ENCODE results near the gene DMRTB1. TPM values are rescaled to one million over a fixed set of nuclear protein-coding genes. Genes with fewer than 3 reads are reported as not detected.

The DMRTB1 gene
- total RNA-seq, 1 donor from 2014 or later: not detected

DNA sequence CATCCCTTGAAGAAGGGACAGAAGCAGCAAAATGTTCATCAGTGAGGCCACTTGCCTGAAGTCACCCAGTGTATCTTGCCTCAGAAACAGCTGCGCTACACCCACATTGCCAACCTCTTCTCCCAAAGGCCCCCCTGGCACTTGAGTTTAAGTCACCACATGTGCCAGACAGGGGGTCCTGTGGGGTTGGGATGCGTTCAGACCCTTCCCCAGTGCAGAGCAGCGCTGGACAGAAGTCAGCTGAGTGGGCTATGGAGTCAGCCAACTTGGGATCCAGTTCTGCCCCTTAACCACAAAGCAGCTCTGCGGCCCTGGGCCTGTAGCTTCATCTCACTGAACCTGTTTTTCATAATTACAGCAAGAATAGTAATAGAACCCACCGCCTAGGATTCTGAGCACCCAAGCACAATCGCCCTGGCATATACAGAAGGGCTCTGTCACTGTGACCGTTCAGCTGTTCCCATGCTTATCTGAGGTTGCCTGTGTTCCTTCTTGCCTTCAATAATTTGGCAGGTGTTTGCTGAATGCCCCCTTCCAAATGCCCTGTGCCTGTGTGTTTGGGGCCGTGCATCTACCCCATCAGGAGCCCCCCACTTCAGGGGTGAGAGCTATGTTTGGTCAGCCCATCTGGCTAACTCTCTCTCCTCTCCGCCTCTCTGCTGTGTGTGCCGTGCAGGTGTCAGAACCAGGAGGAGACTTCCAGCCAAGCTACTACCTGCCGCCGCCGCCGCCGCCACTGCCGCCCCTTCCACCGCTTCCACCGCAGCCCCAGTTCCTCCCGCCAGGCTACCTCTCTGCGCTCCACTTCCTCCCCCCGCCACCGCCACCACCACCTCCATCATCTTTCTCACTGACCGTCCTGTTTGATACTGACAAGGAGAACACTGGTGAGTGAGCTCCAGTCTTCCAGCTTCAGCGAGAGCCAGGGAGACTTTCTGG lies 5.0 kb downstream of the DMRTB1 start:
- DNase-seq (ENCODE audit: low spot score): no peak

DNA sequence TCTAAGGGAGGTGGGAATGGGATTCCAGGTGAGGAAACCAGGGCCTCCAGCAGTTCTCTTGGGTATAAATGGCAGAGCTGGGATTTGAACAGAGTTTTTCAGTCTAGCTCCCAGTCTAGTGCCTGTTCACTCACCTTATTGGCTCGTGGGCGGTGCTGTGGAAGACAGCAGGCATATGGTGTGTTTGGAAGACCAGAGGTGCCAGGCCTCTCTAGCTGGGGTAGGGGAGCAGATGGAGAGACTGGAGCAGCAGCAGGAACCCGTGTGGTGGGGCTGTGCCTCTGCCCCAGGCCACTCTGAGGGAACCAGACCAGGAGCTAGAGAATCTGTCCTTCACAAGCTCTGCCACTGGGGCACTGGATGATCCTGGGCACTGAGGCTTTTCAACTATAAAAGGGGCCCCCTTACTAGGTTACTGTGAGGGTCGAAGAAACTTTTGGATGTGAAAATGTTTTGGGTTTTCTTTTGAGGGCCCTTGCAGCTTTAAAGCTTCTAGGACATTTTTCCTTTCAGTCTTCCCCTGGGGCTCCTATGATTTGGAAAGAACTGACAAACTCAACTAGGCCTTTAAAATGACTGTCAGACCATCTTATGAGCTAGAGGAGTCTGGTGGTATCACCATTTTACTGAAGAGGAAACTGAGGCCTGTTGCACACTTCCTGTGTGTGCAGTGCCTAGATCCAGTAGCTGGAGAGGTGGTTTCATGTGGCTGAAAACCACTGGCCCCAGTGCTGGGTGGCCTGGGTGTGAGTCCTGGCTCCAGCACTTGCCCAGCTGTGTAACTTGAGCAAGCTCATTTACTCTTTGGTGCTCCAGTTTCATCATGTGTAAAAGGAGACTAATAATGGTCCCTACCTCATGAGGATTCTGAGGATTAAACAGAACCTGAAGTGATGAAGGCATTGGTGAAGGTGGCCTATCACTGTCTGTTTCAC lies 6.1 kb downstream of the DMRTB1 start:
- DNase-seq (ENCODE audit: low spot score): no peak

DNA sequence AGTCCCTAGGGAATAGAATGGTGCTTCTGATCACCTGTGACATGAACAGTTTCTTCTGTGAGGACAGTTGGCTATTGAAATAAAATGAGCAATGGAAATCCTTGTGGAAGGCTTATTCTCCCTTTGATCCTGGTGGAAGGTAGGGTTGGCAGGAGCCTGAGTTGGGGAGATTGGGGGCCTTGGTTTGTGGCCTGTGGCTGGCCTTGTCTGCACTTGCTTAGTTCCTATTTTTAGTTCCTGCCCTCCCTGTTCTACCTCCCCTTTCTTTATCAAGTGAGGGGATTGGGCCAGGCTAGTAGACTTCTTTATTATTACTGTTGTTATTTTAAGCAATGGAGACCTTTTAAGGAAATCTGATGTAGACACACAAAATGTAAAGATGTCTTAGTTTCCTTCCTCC lies 8.2 kb downstream of the DMRTB1 start:
- DNase-seq (ENCODE audit: low spot score): no peak

DNA sequence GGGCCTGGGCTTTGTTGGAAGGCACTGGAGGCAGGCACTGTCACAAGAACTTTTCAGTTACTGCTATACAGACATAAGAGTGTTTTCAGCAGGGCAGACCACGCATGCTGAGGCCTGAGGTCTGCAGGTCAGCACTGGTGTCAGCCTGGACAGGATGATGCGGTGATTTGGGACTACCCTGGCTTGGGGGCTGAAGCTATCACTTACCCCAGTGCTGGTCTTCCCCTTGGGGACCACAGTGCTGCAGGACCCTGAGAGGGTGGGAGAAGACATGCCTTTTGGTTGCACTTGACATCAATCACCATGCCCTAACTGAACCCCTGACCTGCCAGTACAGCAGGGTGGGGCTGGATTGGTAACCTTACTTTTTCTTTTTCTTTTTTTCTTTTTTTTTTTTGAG lies 9.2 kb downstream of the DMRTB1 start:
- no peak for DNase-seq (ENCODE audit: low spot score)

DNA sequence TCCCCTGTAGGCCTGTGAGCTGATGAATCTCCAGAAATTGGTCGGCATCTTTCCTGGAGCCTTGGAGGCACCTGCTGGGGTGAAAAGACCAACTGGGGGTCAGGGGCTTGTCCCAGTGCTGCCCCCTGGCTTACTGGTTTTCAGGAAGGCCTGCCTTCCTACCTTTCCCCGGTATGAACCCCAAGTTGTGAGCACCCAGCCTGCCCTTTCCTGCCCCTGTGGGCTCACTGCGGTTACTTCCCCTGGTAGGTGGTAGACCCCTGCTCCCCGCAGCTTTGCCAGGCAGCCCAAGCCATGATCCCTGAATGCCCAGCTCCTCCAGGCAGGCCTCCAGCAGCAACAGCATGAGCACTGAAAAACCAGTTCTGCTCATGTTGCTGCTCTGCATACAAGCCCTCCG lies 10.2 kb downstream of the DMRTB1 start:
- DNase-seq (ENCODE audit: low spot score): no peak

DNA sequence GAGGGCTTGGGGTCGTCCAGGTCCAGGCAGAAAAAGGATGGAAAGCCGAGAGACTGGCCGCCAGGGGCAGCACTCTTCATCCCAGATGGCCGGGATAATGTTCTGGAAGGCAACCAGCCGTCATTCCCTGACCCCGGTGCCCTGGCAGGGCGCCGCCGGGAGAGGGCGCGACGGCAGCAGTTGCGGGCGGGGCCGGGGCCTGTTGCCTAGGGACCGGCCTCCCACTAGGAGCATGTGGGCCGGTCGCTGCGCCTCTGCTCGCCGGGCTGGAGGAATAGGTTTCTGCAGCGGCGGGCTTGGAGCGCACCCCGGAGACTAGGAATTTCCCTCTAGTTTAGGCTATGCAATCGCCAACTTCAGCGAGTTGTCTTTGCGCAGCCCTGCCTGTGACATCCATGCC lies 11.0 kb downstream of the DMRTB1 start:
- DNase-seq (ENCODE audit: low spot score): peak; percentile 64

DNA sequence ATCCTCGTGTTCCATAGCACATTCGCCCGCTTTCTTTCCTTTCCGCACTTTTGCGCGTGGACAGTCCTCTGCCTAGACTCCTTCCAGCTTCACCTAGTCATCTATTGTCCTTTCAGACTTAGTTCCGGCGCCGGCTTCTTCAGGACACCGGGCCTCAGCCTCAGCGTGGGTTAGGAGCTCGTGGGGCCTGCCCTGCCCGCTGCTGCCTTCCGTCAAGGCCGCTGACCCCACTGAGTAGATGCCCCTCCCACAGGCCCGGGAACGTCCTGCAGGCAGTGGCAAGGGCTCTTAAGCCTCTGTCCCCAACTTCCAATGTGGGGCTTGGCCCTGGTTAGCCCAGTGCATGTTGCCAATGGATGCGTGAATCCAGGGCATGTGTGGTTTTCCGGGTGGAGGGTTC lies 11.4 kb downstream of the DMRTB1 start:
- DNase-seq (ENCODE audit: low spot score): no peak

DNA sequence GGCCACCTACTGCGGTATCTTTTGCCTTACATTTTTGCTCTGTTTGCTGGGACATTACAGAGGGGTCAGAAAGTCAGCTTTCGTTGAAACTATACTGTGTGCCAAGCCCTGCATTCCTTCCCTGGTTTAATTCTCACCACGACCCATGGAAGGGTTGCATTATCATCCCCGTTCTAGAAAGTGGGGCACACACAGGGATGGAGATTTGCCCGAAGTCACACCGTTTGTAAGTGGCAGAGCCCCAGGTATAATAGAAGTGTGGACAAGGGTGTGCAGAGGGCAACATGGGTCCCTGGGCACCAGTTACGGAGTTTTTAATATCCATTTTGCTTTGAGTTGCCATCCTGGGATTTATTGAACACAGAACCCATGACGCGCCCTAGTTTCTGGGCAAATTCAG lies 11.8 kb downstream of the DMRTB1 start:
- no peak for DNase-seq (ENCODE audit: low spot score)

DNA sequence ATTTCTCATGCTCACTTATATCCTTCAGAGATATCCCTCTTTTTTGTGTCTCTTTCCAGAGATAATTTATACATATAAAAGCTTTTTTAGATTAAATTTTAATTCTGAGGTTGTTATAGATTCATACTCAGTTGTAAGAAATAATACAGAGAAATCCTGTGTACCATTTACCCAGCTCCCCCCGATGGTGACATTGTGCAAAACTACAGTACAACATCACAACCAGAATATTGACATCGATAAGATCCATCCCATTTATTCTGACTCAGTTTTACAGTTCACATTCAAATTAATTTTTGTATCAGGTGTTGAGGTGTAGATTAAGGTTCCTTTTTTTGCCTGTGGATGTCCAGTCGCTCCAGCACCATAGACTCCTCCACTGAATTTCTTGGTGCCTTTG lies 14.3 kb downstream of the DMRTB1 start:
- DNase-seq (ENCODE audit: low spot score): no peak

DNA sequence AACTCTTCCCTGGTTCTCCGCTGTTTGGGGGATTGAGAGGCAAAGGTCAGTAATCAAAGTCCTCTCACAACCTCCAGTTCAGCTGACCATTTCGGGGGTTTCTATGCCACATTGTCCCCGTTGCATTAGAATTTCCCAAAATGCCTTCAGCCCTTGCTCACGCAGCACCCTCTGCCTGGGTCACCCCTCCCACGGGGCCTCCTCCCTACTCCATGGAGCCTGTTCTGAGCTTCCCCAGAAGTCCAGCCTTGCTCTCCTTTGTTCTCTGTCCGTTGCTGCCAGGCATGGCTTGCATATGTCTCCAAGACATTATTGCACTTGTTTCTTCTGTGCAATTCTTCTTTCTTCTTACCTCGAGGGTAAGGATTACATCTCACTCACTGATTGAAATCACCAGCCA lies 16.5 kb downstream of the DMRTB1 start:
- no peak for DNase-seq (ENCODE audit: low spot score)

DNA sequence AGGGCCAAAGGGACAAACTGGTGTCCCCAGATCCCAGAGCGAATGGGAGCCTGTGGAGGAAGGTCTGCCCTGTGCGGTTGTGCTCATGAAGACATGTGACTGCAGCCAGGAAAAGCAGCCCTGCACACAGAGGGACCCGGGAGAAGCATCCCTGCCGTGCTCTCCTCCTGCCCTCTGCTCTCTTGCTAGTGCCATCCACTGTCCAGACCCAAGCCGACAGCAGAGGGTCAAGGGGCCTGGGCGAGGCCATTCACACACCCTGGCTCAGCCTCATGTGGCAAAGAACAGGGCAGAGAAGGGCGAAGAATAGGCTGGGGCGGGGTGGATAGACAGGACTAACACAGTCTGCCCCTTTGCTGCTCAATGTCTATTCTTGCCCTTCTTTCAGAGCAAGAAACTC lies 17.4 kb downstream of the DMRTB1 start:
- DNase-seq (ENCODE audit: low spot score): no peak

DNA sequence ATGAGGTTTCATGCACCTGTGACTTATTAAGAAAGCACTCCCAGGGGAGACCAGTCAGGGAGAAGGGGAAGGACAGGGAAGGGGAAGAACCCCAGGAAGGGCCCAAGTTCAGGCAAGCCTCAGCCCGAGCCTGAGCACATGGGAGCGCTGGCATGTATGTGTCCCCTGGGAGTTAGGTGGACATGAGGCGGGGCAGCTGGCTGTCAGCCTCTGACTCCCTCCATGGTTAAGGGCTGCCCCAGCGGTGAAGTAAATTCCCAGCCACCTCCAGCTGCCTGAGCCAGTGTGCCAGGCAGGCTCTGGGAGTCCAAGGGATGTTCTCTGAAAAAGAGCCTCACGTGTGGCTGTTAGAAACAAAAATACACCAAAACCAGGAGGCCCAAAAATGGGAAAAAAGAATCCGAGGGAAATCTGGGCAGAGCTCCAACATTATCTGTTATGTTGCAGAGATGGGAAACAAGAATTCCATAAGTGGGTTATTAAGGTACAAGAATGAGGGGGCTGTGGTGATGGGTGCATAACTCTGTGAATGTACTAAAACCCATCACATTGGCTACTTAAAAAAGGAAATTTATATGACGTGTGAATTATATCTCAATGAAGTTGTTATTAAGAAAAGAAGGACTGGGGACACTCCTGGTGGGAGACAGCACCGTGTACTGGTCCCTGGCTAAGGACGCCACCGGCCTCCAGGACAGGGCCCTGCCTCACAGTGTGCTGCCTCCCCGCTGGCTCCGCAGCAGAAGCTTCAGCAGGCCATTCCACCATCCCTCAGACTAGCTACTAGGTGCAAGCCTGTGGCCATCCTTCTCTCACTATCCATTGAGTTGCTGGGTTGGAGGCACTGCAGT lies 18.7 kb downstream of the DMRTB1 start:
- DNase-seq (ENCODE audit: low spot score): no peak

DNA sequence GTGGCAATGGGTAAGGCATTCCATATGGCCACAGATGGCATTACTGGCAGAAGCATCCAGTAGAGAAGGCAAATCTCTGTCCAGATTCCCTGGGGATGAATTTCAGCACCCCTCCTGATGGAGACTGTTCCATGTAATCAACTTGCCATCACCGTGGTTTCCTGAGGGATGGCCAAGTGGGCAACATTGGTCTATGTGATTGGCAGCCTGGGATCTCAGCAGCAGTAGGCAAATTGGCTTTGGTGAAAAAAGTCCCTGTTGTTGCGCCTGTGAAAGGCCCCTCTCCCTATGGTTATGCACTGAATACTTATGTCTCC lies 19.3 kb downstream of the DMRTB1 start:
- DNase-seq (ENCODE audit: low spot score): no peak

DNA sequence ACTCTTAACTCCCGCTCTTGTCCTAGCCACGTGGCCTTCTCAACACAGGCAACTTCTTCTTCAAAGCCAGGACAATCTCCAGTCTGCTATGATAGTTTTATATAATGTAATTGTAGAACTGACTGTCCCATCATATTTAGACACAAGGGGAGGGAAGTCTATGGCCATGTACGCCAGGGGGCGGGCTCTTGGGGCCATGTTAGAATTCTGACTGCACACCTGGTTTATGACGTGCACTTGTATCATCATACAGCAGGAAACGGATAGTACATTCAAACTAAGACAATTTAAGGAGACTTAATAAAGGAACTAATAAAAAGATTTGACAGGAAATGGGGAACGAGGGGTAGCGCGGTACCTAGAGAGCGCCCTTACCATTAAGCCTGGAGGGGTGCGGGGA lies 21.5 kb downstream of the DMRTB1 start:
- no peak for DNase-seq (ENCODE audit: low spot score)

DNA sequence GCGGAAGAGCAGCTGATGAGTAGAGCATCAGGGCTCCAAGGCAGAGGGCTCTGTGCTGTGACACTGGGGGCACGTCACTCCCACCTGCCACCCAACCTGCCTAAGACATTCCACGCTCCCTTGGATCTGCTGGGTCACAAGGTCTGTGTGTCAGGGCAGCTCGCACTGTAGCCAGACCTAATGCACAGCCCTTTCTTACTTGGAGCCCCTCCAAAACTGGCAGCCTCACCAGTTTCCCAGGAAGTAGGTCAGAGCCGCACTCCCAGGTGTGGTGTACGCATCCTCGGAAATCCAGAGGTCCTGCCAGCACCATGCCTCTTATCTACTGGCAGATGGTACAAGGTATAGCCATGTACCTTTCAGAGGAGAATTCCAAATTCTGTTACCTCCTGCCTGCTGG lies 22.3 kb downstream of the DMRTB1 start:
- no peak for DNase-seq (ENCODE audit: low spot score)

DNA sequence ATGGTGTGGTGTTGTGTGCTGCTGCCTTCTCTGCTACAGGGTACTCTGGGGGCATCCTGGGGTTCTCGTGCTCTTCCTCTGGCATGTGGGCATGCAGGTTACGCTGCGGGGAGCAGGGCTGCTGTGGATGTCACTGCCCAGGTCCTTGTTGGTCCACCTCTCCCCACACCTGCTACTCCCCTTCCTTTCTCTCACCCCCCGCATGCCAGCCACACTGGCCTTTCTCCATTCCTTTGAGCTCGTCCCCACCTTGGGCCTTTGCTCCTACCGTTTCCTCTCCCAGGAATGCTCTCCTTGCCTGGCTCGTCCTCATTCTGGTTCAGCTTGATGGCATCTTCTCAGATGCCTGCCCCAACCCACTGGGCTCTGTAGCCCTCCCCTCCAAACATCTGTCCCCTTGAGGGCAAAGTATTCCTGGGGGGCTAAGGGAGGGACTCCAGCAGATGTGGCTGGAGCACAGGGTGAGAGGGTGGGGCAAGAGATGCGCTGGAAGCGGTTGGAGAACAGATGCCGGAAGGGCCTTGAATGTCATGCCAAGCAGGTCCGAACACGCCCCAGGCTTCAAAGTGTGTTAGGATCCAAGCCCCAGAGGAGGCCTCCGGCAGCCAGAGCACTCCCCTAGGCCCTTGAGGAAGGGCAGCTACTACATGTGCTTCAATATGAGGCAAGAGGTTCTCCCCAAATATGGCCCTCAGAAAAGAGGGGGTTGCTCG lies 23.4 kb downstream of the DMRTB1 start:
- DNase-seq (ENCODE audit: low spot score): no peak

DNA sequence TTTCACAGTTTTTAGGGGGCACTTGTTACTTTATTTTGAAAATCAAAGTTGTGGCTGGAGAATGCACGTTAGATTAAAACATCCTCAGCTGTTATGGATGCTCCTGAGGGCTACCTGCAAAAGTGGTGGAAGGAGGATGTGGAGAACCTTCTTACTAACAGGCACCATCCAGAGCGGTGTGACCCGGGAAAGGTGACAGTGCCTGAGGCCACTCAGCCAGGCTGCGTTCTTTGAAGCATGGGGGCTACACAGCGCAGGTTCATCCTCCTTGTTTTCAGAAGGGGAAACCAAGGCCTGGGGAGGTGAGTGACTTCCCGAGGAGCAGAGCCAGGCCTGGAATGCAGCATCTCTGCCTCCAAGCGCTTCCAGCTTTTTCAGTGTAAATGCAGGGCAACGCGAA lies 24.0 kb downstream of the DMRTB1 start:
- no peak for DNase-seq (ENCODE audit: low spot score)

DNA sequence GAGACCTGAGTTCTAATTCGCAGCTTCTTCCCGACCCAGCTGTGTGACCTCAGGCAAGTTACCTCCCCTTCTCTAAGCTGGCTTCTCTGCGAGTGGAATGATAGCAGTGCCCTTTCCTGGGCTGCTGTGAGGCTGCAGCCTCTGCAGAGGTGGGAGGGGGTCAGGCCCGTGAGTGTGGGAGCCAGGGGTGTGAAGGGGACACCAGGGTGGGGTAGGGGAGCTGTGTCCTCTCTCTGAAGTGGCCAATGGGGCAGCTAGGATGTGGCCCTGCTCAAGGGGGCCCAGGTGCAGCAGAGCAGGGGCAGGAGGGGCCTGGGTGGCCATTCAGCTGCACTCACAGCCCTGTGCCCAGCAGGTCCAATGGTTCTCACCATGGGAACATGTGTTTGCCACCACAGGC lies 24.5 kb downstream of the DMRTB1 start:
- no peak for DNase-seq (ENCODE audit: low spot score)

DNA sequence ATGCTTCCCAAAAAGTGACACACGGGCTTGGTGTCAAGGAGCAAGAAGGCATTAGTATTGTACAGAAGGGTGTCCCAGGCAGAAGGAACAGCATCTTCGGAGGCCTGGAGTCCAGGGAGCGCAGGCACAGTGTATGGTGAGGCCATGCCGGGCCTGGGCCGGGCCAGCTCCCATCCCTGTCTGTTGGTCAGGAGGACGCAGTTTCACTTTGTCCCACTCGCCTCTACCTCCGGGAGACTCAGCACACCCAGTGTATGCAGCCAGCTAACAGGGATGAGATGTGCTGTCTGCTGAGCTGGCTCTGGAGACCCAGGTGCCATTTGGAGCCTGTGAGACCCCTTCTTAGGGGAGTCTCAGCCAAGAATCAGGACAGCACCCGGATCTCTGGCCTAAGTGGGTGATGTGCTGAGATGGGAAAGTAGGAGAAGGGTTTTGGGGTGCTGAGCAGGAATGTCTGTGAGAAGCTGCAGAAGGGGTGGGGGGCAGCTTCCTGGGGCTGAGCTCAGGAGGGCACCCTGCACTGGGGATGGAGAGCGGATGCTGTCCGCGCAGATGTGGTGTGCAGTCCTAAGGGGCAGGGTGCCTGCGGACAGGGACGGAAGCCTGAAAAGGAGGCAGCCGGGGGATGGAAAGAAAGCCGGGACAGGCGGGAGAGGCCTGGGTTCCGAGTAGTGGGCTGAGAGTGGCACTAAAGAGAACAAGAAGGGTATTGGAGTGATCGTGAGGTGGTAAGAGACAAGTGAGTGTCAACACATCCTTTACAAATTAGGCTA lies 25.7 kb downstream of the DMRTB1 start:
- DNase-seq (ENCODE audit: low spot score): no peak

Measured in ureter (tissue), 1 donor.